Measurements from ENCODE around the gene EHMT1.
A peak's percentile ranks its signal among the peaks of the same experiment; 100 is the strongest.
"Not testable (repeated sequence)": the region's sequence is repeated elsewhere in the genome, so short reads cannot be mapped to it uniquely, and the experiment has no call there.

EHMT1 gene

GRCh38 chr9:137873858-137874362 lies 255.1 kb downstream of the EHMT1 start:
- Histone ChIP-seq H3K27ac (ENCODE audit: insufficient read depth, low read length, poor library complexity, severe bottlenecking) (no peak overlapping the region), H3K4me3 (ENCODE audit: insufficient read depth, low read depth, low read length, poor library complexity, severe bottlenecking) (no peak overlapping the region), H3K36me3 (ENCODE audit: control insufficient read depth, insufficient read depth, low read length) (no peaks in the 10 kb centered on the region), H3K4me1 (ENCODE audit: control insufficient read depth, insufficient read depth, low read length, poor library complexity, severe bottlenecking) (peaks cover 4% of the 10 kb centered on the region), H3K9me3 (ENCODE audit: control insufficient read depth, low read length) (no peaks in the 10 kb centered on the region), H3K27me3 (replicated peaks; ENCODE audit: control insufficient read depth, insufficient read depth, low read length, poor library complexity, severe bottlenecking) (peaks cover 17% of the 10 kb centered on the region)
- DNase-seq: no peak

GRCh38 chr9:137875354-137875753 lies 256.5 kb downstream of the EHMT1 start:
- H3K27me3 ChIP-seq (replicated peaks; ENCODE audit: control insufficient read depth, insufficient read depth, low read length, poor library complexity, severe bottlenecking): peaks cover 22% of the 10 kb centered on the region

GRCh38 chr9:137875846-137876245 lies 257.0 kb downstream of the EHMT1 start:
- Histone ChIP-seq H3K27ac (ENCODE audit: insufficient read depth, low read length, poor library complexity, severe bottlenecking) (no peak overlapping the region), H3K9me3 (ENCODE audit: control insufficient read depth, low read length) (no peaks in the 10 kb centered on the region), H3K4me1 (ENCODE audit: control insufficient read depth, insufficient read depth, low read length, poor library complexity, severe bottlenecking) (peaks cover 4% of the 10 kb centered on the region), H3K27me3 (replicated peaks; ENCODE audit: control insufficient read depth, insufficient read depth, low read length, poor library complexity, severe bottlenecking) (peaks cover 22% of the 10 kb centered on the region), H3K4me3 (ENCODE audit: insufficient read depth, low read depth, low read length, poor library complexity, severe bottlenecking) (no peak overlapping the region), H3K36me3 (ENCODE audit: control insufficient read depth, insufficient read depth, low read length) (no peaks in the 10 kb centered on the region)
- no peak for DNase-seq

More at GRCh38 chr9:137875354-137875753, 256.5 kb downstream of the EHMT1 start:
- Histone ChIP-seq H3K27ac (ENCODE audit: insufficient read depth, low read length, poor library complexity, severe bottlenecking) (no peak overlapping the region), H3K36me3 (ENCODE audit: control insufficient read depth, insufficient read depth, low read length) (no peaks in the 10 kb centered on the region), H3K4me1 (ENCODE audit: control insufficient read depth, insufficient read depth, low read length, poor library complexity, severe bottlenecking) (peaks cover 4% of the 10 kb centered on the region), H3K4me3 (ENCODE audit: insufficient read depth, low read depth, low read length, poor library complexity, severe bottlenecking) (no peak overlapping the region), H3K9me3 (ENCODE audit: control insufficient read depth, low read length) (no peaks in the 10 kb centered on the region)
- DNase-seq: no peak

GRCh38 chr9:137876269-137876668 lies 257.5 kb downstream of the EHMT1 start:
- Histone ChIP-seq H3K27ac (ENCODE audit: insufficient read depth, low read length, poor library complexity, severe bottlenecking) (no peak overlapping the region), H3K9me3 (ENCODE audit: control insufficient read depth, low read length) (no peaks in the 10 kb centered on the region), H3K4me1 (ENCODE audit: control insufficient read depth, insufficient read depth, low read length, poor library complexity, severe bottlenecking) (peaks cover 4% of the 10 kb centered on the region), H3K27me3 (replicated peaks; ENCODE audit: control insufficient read depth, insufficient read depth, low read length, poor library complexity, severe bottlenecking) (peaks cover 22% of the 10 kb centered on the region), H3K4me3 (ENCODE audit: insufficient read depth, low read depth, low read length, poor library complexity, severe bottlenecking) (no peak overlapping the region), H3K36me3 (ENCODE audit: control insufficient read depth, insufficient read depth, low read length) (no peaks in the 10 kb centered on the region)
- no peak for DNase-seq

GRCh38 chr9:137876781-137877386 lies 258.1 kb downstream of the EHMT1 start:
- DNase-seq: no peak
- Histone ChIP-seq H3K27ac (ENCODE audit: insufficient read depth, low read length, poor library complexity, severe bottlenecking) (no peak overlapping the region), H3K9me3 (ENCODE audit: control insufficient read depth, low read length) (no peaks in the 10 kb centered on the region), H3K27me3 (replicated peaks; ENCODE audit: control insufficient read depth, insufficient read depth, low read length, poor library complexity, severe bottlenecking) (peaks cover 22% of the 10 kb centered on the region), H3K36me3 (ENCODE audit: control insufficient read depth, insufficient read depth, low read length) (no peaks in the 10 kb centered on the region), H3K4me1 (ENCODE audit: control insufficient read depth, insufficient read depth, low read length, poor library complexity, severe bottlenecking) (peaks cover 4% of the 10 kb centered on the region), H3K4me3 (ENCODE audit: insufficient read depth, low read depth, low read length, poor library complexity, severe bottlenecking) (no peak overlapping the region)

- H3K27ac ChIP-seq (ENCODE audit: insufficient read depth, low read length, poor library complexity, severe bottlenecking); H3K4me1 ChIP-seq (ENCODE audit: control insufficient read depth, insufficient read depth, low read length, poor library complexity, severe bottlenecking); DNase-seq; H3K9me3 ChIP-seq (ENCODE audit: control insufficient read depth, low read length); H3K36me3 ChIP-seq (ENCODE audit: control insufficient read depth, insufficient read depth, low read length): not testable (repeated sequence)
- peaks cover 22% of the 10 kb centered on the region for H3K27me3 ChIP-seq (replicated peaks; ENCODE audit: control insufficient read depth, insufficient read depth, low read length, poor library complexity, severe bottlenecking)
- H3K4me3 ChIP-seq (ENCODE audit: insufficient read depth, low read depth, low read length, poor library complexity, severe bottlenecking): peak within 1 kb of the TSS; percentile 32
These were observed 258.8 kb downstream of the EHMT1 start, which contains the start of gene CACNA1B for GRCh38 chr9:137877506-137878122. Gene CACNA1B (plus strand): TSS chr9:137877782. CDS start chr9:137877934, 152 bp downstream.

GRCh38 chr9:137878146-137878941 lies 259.5 kb downstream of the EHMT1 start:
- H3K27me3 ChIP-seq (replicated peaks; ENCODE audit: control insufficient read depth, insufficient read depth, low read length, poor library complexity, severe bottlenecking): peaks cover 22% of the 10 kb centered on the region
- H3K9me3 ChIP-seq (ENCODE audit: control insufficient read depth, low read length): no peaks in the 10 kb centered on the region
- no peak overlapping the region for H3K27ac ChIP-seq (ENCODE audit: insufficient read depth, low read length, poor library complexity, severe bottlenecking)
- H3K36me3 ChIP-seq (ENCODE audit: control insufficient read depth, insufficient read depth, low read length): no peaks in the 10 kb centered on the region
- H3K4me1 ChIP-seq (ENCODE audit: control insufficient read depth, insufficient read depth, low read length, poor library complexity, severe bottlenecking): peaks cover 4% of the 10 kb centered on the region
- DNase-seq: no peak
- H3K4me3 ChIP-seq (ENCODE audit: insufficient read depth, low read depth, low read length, poor library complexity, severe bottlenecking): peak overlapping the region; percentile 32

- no peaks in the 10 kb centered on the region for H3K36me3 ChIP-seq (ENCODE audit: control insufficient read depth, insufficient read depth, low read length)
- no peak for DNase-seq
- H3K27me3 ChIP-seq (replicated peaks; ENCODE audit: control insufficient read depth, insufficient read depth, low read length, poor library complexity, severe bottlenecking): peaks cover 22% of the 10 kb centered on the region
- H3K9me3 ChIP-seq (ENCODE audit: control insufficient read depth, low read length): no peaks in the 10 kb centered on the region
- H3K4me1 ChIP-seq (ENCODE audit: control insufficient read depth, insufficient read depth, low read length, poor library complexity, severe bottlenecking): peaks cover 4% of the 10 kb centered on the region
- no peak overlapping the region for H3K4me3 ChIP-seq (ENCODE audit: insufficient read depth, low read depth, low read length, poor library complexity, severe bottlenecking)
- no peak overlapping the region for H3K27ac ChIP-seq (ENCODE audit: insufficient read depth, low read length, poor library complexity, severe bottlenecking)
These were observed 260.2 kb downstream of the EHMT1 start for GRCh38 chr9:137879052-137879451.

GRCh38 chr9:137879566-137880150 lies 260.9 kb downstream of the EHMT1 start:
- H3K4me3 ChIP-seq (ENCODE audit: insufficient read depth, low read depth, low read length, poor library complexity, severe bottlenecking): no peak overlapping the region
- DNase-seq: no peak
- H3K9me3 ChIP-seq (ENCODE audit: control insufficient read depth, low read length): no peaks in the 10 kb centered on the region
- peaks cover 22% of the 10 kb centered on the region for H3K27me3 ChIP-seq (replicated peaks; ENCODE audit: control insufficient read depth, insufficient read depth, low read length, poor library complexity, severe bottlenecking)
- peaks cover 4% of the 10 kb centered on the region for H3K4me1 ChIP-seq (ENCODE audit: control insufficient read depth, insufficient read depth, low read length, poor library complexity, severe bottlenecking)
- no peaks in the 10 kb centered on the region for H3K36me3 ChIP-seq (ENCODE audit: control insufficient read depth, insufficient read depth, low read length)
- H3K27ac ChIP-seq (ENCODE audit: insufficient read depth, low read length, poor library complexity, severe bottlenecking): no peak overlapping the region

Measured in effector memory CD4-positive, alpha-beta T cell (primary cell).